GM23338 (cell line): Measurements from ENCODE around the gene LGALS16. TPM values are rescaled to one million over a fixed set of nuclear protein-coding genes. Genes with fewer than 3 reads are reported as not detected.

Experiments
- ATAC-seq: fragments of 200-7000 bp; cut with Tn5 transposase; 3 replicates; pipeline ENCODE4 v1.9.1; 2020
- DNase-seq: peaks from one replicate; pipeline ENCODE4 v3.0.0-alpha.2; 2015; ENCODE audit warnings: low spot score
- H2AFZ ChIP-seq: fragments of 200-600 bp; sonication (generic); 2 replicates; pipeline ENCODE4 v1.8.0; 2016; ENCODE audit warnings: antibody characterized with exemption, mild to moderate bottlenecking, moderate library complexity
- H3F3A ChIP-seq: fragments of 200-600 bp; sonication (generic); replicated peaks from 2 replicates; pipeline ENCODE4 v1.8.0; 2017; ENCODE audit warnings: antibody characterized with exemption, mixed run types, low read depth
- H3K27ac ChIP-seq: fragments of 200-600 bp; sonication (generic); 2 replicates; pipeline ENCODE4 v1.6.1; 2016; ENCODE audit warnings: low read depth
- H3K27me3 ChIP-seq: fragments of 200-600 bp; sonication (generic); 2 replicates; pipeline ENCODE4 v1.8.0; 2016; ENCODE audit warnings: mild to moderate bottlenecking, mixed run types, moderate library complexity; ENCODE audit not compliant: insufficient read depth
- H3K36me3 ChIP-seq: fragments of 200-600 bp; sonication (generic); 2 replicates; pipeline ENCODE4 v1.8.0; 2016; ENCODE audit warnings: mild to moderate bottlenecking; ENCODE audit not compliant: insufficient read depth
- H3K4me1 ChIP-seq: fragments of 200-600 bp; sonication (generic); 2 replicates; pipeline ENCODE4 v1.8.0; 2016; ENCODE audit warnings: mild to moderate bottlenecking, moderate library complexity; ENCODE audit not compliant: insufficient read depth
- H3K4me2 ChIP-seq: fragments of 200-600 bp; sonication (generic); 2 replicates; pipeline ENCODE4 v1.7.1; 2017; ENCODE audit warnings: mixed run types
- H3K4me3 ChIP-seq: fragments of 200-600 bp; sonication (generic); 2 replicates; pipeline ENCODE4 v1.6.1; 2016; ENCODE audit warnings: mixed run types
- H3K79me2 ChIP-seq: fragments of 200-600 bp; sonication (generic); replicated peaks from 2 replicates; pipeline ENCODE4 v1.8.0; 2017; ENCODE audit warnings: mild to moderate bottlenecking; ENCODE audit not compliant: insufficient read depth
- H3K9me2 ChIP-seq: fragments of 200-600 bp; sonication (generic); 2 replicates; pipeline ENCODE4 v1.8.0; 2017; ENCODE audit not compliant: insufficient read depth
- H4K20me1 ChIP-seq: fragments of 200-600 bp; sonication (generic); replicated peaks from 2 replicates; pipeline ENCODE4 v1.8.0; 2017; ENCODE audit warnings: mild to moderate bottlenecking; ENCODE audit not compliant: insufficient read depth
- H3K27ac Mint-ChIP-seq: 2 replicates; pipeline ENCODE4 v1.8.0; 2020; ENCODE audit warnings: inconsistent platforms, mild to moderate bottlenecking, moderate library complexity, mixed read lengths
- H3K27me3 Mint-ChIP-seq: 3 replicates; pipeline ENCODE4 v1.8.0; 2022; ENCODE audit warnings: low read depth, mild to moderate bottlenecking, moderate library complexity, mixed read lengths, inconsistent platforms; ENCODE audit not compliant: insufficient read depth, poor library complexity
- H3K36me3 Mint-ChIP-seq: 3 replicates; pipeline ENCODE4 v1.8.0; 2021; ENCODE audit warnings: low read depth, mild to moderate bottlenecking, inconsistent platforms, moderate library complexity, mixed read lengths
- H3K4me1 Mint-ChIP-seq: 3 replicates; pipeline ENCODE4 v1.8.0; 2020; ENCODE audit warnings: mild to moderate bottlenecking, inconsistent platforms, mixed read lengths
- H3K4me3 Mint-ChIP-seq: 3 replicates; pipeline ENCODE4 v1.8.0; 2021; ENCODE audit warnings: moderate library complexity, mild to moderate bottlenecking, inconsistent platforms, mixed read lengths
- H3K9me3 Mint-ChIP-seq: 3 replicates; pipeline ENCODE4 v1.8.0; 2020; ENCODE audit warnings: moderate library complexity, mild to moderate bottlenecking, inconsistent platforms, mixed read lengths
- CREB1 ChIP-seq: fragments of 250-450 bp; sonication (Bioruptor Pico); IDR thresholded peaks from 2 replicates; pipeline ENCODE4 v1.5.0; 2020; ENCODE audit warnings: low read depth, mild to moderate bottlenecking, moderate library complexity
- EZH2 ChIP-seq: fragments of 200-600 bp; sonication (generic); IDR thresholded peaks from one replicate; pipeline ENCODE4 v1.8.0; 2017; ENCODE audit warnings: antibody characterized with exemption, mild to moderate bottlenecking, low read depth; ENCODE audit not compliant: unreplicated experiment
- EZH2phosphoT487 ChIP-seq: fragments of 200-600 bp; sonication (generic); IDR thresholded peaks from one replicate; pipeline ENCODE4 v1.8.1; 2018; ENCODE audit warnings: antibody characterized with exemption; ENCODE audit not compliant: unreplicated experiment
- JUNB ChIP-seq: IDR thresholded peaks from one replicate; pipeline ENCODE4 v1.6.1; 2016; ENCODE audit warnings: antibody characterized with exemption; ENCODE audit not compliant: unreplicated experiment
- NANOG ChIP-seq: IDR thresholded peaks from 2 replicates; pipeline ENCODE4 v1.6.1; 2016; ENCODE audit warnings: antibody characterized with exemption, borderline replicate concordance
- POLR2AphosphoS5 ChIP-seq: IDR thresholded peaks from 2 replicates; pipeline ENCODE4 v1.6.1; 2016; ENCODE audit warnings: antibody characterized with exemption, low read depth
- STAT1 ChIP-seq: IDR thresholded peaks from one replicate; pipeline ENCODE4 v1.6.1; 2016; ENCODE audit warnings: antibody characterized with exemption; ENCODE audit not compliant: unreplicated experiment
- ZNF114 ChIP-seq: fragments of 250-450 bp; sonication (Bioruptor Pico); IDR thresholded peaks from 2 replicates; pipeline ENCODE4 v1.5.0; 2020; ENCODE audit warnings: mild to moderate bottlenecking, moderate library complexity
- ZNF331 ChIP-seq: fragments of 250-450 bp; sonication (Bioruptor Pico); IDR thresholded peaks from 2 replicates; pipeline ENCODE4 v1.5.0; 2020; ENCODE audit warnings: low read depth, mild to moderate bottlenecking, moderate library complexity
- ZNF462 ChIP-seq: fragments of 250-450 bp; sonication (Bioruptor Pico); IDR thresholded peaks from 2 replicates; pipeline ENCODE4 v1.5.0; 2020; ENCODE audit warnings: mild to moderate bottlenecking, moderate library complexity
- polyA plus RNA-seq: library from polyadenylated mRNA; unstranded; fragments of >200 nt; fragmentation: Nextera tagmentation; extraction: Ambion mirVana; gene quantifications from 2 replicates; pipeline ENCODE4 v1.2.1, GENCODE V29; 2016
- total RNA-seq: library from RNA; depleted of rRNA; stranded (reverse); fragments of >200 nt; shearing (Covaris generic); gene quantifications from 2 replicates; pipeline ENCODE4 v1.2.3, GENCODE V29; 2014
- TF ChIP-seq, protein P1 (sequence below): IDR thresholded peaks from one replicate; pipeline ENCODE4 v1.6.1; 2018; ENCODE audit warnings: antibody characterized with exemption; ENCODE audit not compliant: unreplicated experiment
- TF ChIP-seq, protein P2 (sequence below): IDR thresholded peaks from 2 replicates; pipeline ENCODE4 v1.6.1; 2016; ENCODE audit warnings: antibody characterized with exemption
- TF ChIP-seq, protein P3 (sequence below), 2 experiments: fragments of 200-600 bp in 1 of 2; sonication (generic) in 1 of 2; conservative IDR thresholded peaks; 2 replicates each; pipeline versions ENCODE4 v1.5.1 to v1.6.1; 2016 to 2017; ENCODE audit warnings: antibody characterized with exemption in 2 of 2, low read depth in 2 of 2, mild to moderate bottlenecking in 2 of 2, moderate library complexity in 1 of 2

The LGALS16 gene
- total and polyA plus RNA-seq, 2 experiments from 2014 or later, result not detected

GRCh38 chr19:39641773-39642172 lies 13.9 kb upstream of the LGALS16 start:
- Histone ChIP-seq H3K9me2 (no peaks in the 10 kb centered on the region), H4K20me1 (no peaks in the 10 kb centered on the region; the same call in 1 of the 2 replicates), H3K4me3 (no peak overlapping the region), H3K27me3 (no peaks in the 10 kb centered on the region), H3K4me2 (no peak overlapping the region), H3F3A (no peaks in the 10 kb centered on the region), H3K4me1 (no peaks in the 10 kb centered on the region), H3K27ac (no peak overlapping the region), H3K79me2 (no peaks in the 10 kb centered on the region), H2AFZ (no peak overlapping the region), H3K36me3 (no peaks in the 10 kb centered on the region)
- H3K9me3 Mint-ChIP-seq, result no peaks in the 10 kb centered on the region
- ATAC-seq, result no peak
- no peaks in the 10 kb centered on the region for H3K36me3 Mint-ChIP-seq
- H3K27me3 Mint-ChIP-seq, result peaks cover 13% of the 10 kb centered on the region
- H3K4me1 Mint-ChIP-seq, result no peaks in the 10 kb centered on the region
- no peak for DNase-seq
- H3K4me3 Mint-ChIP-seq, result no peak overlapping the region
- no peak overlapping the region for H3K27ac Mint-ChIP-seq
- no peak for TF ChIP-seq ZNF114
- no peak for TF ChIP-seq ZNF331 (CRISPR knock-in tag)
- TF ChIP-seq ZNF462 (CRISPR knock-in tag), result no peak
- TF ChIP-seq, protein P1, sequence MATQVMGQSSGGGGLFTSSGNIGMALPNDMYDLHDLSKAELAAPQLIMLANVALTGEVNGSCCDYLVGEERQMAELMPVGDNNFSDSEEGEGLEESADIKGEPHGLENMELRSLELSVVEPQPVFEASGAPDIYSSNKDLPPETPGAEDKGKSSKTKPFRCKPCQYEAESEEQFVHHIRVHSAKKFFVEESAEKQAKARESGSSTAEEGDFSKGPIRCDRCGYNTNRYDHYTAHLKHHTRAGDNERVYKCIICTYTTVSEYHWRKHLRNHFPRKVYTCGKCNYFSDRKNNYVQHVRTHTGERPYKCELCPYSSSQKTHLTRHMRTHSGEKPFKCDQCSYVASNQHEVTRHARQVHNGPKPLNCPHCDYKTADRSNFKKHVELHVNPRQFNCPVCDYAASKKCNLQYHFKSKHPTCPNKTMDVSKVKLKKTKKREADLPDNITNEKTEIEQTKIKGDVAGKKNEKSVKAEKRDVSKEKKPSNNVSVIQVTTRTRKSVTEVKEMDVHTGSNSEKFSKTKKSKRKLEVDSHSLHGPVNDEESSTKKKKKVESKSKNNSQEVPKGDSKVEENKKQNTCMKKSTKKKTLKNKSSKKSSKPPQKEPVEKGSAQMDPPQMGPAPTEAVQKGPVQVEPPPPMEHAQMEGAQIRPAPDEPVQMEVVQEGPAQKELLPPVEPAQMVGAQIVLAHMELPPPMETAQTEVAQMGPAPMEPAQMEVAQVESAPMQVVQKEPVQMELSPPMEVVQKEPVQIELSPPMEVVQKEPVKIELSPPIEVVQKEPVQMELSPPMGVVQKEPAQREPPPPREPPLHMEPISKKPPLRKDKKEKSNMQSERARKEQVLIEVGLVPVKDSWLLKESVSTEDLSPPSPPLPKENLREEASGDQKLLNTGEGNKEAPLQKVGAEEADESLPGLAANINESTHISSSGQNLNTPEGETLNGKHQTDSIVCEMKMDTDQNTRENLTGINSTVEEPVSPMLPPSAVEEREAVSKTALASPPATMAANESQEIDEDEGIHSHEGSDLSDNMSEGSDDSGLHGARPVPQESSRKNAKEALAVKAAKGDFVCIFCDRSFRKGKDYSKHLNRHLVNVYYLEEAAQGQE, result no peak
- TF ChIP-seq POLR2AphosphoS5, result no peak
- TF ChIP-seq, protein P2, sequence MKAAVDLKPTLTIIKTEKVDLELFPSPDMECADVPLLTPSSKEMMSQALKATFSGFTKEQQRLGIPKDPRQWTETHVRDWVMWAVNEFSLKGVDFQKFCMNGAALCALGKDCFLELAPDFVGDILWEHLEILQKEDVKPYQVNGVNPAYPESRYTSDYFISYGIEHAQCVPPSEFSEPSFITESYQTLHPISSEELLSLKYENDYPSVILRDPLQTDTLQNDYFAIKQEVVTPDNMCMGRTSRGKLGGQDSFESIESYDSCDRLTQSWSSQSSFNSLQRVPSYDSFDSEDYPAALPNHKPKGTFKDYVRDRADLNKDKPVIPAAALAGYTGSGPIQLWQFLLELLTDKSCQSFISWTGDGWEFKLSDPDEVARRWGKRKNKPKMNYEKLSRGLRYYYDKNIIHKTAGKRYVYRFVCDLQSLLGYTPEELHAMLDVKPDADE, result no peak
- TF ChIP-seq EZH2phosphoT487, result no peak
- no peak for TF ChIP-seq CREB1 (CRISPR knock-in tag)
- TF ChIP-seq STAT1, result no peak
- TF ChIP-seq NANOG, result no peak
- TF ChIP-seq EZH2, result no peak
- no peak for TF ChIP-seq JUNB
- TF ChIP-seq, protein P3, sequence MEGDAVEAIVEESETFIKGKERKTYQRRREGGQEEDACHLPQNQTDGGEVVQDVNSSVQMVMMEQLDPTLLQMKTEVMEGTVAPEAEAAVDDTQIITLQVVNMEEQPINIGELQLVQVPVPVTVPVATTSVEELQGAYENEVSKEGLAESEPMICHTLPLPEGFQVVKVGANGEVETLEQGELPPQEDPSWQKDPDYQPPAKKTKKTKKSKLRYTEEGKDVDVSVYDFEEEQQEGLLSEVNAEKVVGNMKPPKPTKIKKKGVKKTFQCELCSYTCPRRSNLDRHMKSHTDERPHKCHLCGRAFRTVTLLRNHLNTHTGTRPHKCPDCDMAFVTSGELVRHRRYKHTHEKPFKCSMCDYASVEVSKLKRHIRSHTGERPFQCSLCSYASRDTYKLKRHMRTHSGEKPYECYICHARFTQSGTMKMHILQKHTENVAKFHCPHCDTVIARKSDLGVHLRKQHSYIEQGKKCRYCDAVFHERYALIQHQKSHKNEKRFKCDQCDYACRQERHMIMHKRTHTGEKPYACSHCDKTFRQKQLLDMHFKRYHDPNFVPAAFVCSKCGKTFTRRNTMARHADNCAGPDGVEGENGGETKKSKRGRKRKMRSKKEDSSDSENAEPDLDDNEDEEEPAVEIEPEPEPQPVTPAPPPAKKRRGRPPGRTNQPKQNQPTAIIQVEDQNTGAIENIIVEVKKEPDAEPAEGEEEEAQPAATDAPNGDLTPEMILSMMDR (conservative IDR thresholded peaks at IDR 0.05; ENCODE audit: low read depth in 2 of 2), result no peak
